SK-N-SH treated with all-trans-retinoic acid at 6 μM for 48 hours (cell line): Measurements from ENCODE around the gene MSMO1.

Source experiments
- ATAC-seq: fragments of 200-7000 bp; cut with Tn5 transposase; 3 replicates; pipeline ENCODE4 v1.9.1; 2020; ENCODE audit warnings: mild to moderate bottlenecking, moderate library complexity
- ARNTL ChIP-seq: fragments of 450-650 bp; formaldehyde crosslinking; IDR thresholded peaks from 2 replicates; pipeline ENCODE4 v1.5.0; 2020; ENCODE audit warnings: low read depth, mild to moderate bottlenecking, moderate library complexity, borderline replicate concordance
- BACH2 ChIP-seq: fragments of 250-450 bp; sonication (Bioruptor Pico); IDR thresholded peaks from 2 replicates; pipeline ENCODE4 v1.9.0; 2021; ENCODE audit warnings: mild to moderate bottlenecking, borderline replicate concordance
- CREB5 ChIP-seq: fragments of 250-450 bp; sonication (Bioruptor Pico); IDR thresholded peaks from 2 replicates; pipeline ENCODE4 v1.5.1; 2020; ENCODE audit warnings: low read depth, mild to moderate bottlenecking, moderate library complexity
- CSDC2 ChIP-seq: fragments of 250-450 bp; sonication (Bioruptor Pico); IDR thresholded peaks from 2 replicates; pipeline ENCODE4 v1.5.0; 2020; ENCODE audit warnings: mild to moderate bottlenecking, moderate library complexity
- CSRNP3 ChIP-seq: fragments of 250-450 bp; sonication (Bioruptor Pico); IDR thresholded peaks from 2 replicates; pipeline ENCODE4 v1.5.1; 2021; ENCODE audit warnings: mild to moderate bottlenecking, moderate library complexity
- GLIS3 ChIP-seq: fragments of 250-450 bp; sonication (Bioruptor Pico); IDR thresholded peaks from 2 replicates; pipeline ENCODE4 v1.5.0; 2020; ENCODE audit warnings: mild to moderate bottlenecking, moderate library complexity
- ISL1 ChIP-seq: fragments of 250-450 bp; sonication (Bioruptor Pico); IDR thresholded peaks from 2 replicates; pipeline ENCODE4 v2.1.2; 2022; ENCODE audit warnings: mild to moderate bottlenecking, moderate library complexity
- OSR1 ChIP-seq: fragments of 250-450 bp; sonication (Bioruptor Pico); IDR thresholded peaks from 2 replicates; pipeline ENCODE4 v1.8.0; 2022; ENCODE audit warnings: moderate library complexity, mild to moderate bottlenecking, inconsistent platforms
- PATZ1 ChIP-seq: fragments of 250-450 bp; sonication (Bioruptor Pico); IDR thresholded peaks from 2 replicates; pipeline ENCODE4 v1.8.0; 2020; ENCODE audit warnings: mild to moderate bottlenecking, moderate library complexity, borderline replicate concordance
- PPARA ChIP-seq: fragments of 250-450 bp; sonication (Bioruptor Pico); IDR thresholded peaks from 2 replicates; pipeline ENCODE4 v1.5.0; 2020; ENCODE audit warnings: mild to moderate bottlenecking, borderline replicate concordance
- SNAI2 ChIP-seq: fragments of 250-450 bp; sonication (Bioruptor Pico); IDR thresholded peaks from 2 replicates; pipeline ENCODE4 v1.5.0; 2020; ENCODE audit warnings: mild to moderate bottlenecking, moderate library complexity
- TCF4 ChIP-seq: fragments of 250-450 bp; sonication (Bioruptor Pico); IDR thresholded peaks from 2 replicates; pipeline ENCODE4 v1.8.0; 2021; ENCODE audit warnings: mild to moderate bottlenecking, moderate library complexity, borderline replicate concordance
- TOX ChIP-seq: fragments of 250-450 bp; sonication (Bioruptor Pico); IDR thresholded peaks from 2 replicates; pipeline ENCODE4 v1.8.0; 2021; ENCODE audit warnings: mild to moderate bottlenecking, moderate library complexity, borderline replicate concordance
- ZC3H10 ChIP-seq: fragments of 250-450 bp; sonication (Bioruptor Pico); IDR thresholded peaks from 2 replicates; pipeline ENCODE4 v1.5.1; 2021; ENCODE audit warnings: mild to moderate bottlenecking, moderate library complexity
- ZFP3 ChIP-seq: fragments of 250-450 bp; sonication (Bioruptor Pico); IDR thresholded peaks from 2 replicates; pipeline ENCODE4 v1.5.0; 2020; ENCODE audit warnings: mild to moderate bottlenecking, moderate library complexity
- ZFP30 ChIP-seq: fragments of 450-650 bp; formaldehyde crosslinking; IDR thresholded peaks from 2 replicates; pipeline ENCODE4 v1.5.0; 2022; ENCODE audit warnings: mild to moderate bottlenecking, moderate library complexity
- ZNF565 ChIP-seq: fragments of 450-650 bp; formaldehyde crosslinking; conservative IDR thresholded peaks from 2 replicates; pipeline ENCODE4 v1.5.0; 2020; ENCODE audit warnings: low read depth, mild to moderate bottlenecking, moderate library complexity
- ZNF70 ChIP-seq: fragments of 450-650 bp; formaldehyde crosslinking; IDR thresholded peaks from 2 replicates; pipeline ENCODE4 v1.5.0; 2020; ENCODE audit warnings: mild to moderate bottlenecking, moderate library complexity
- ZNF8 ChIP-seq: fragments of 450-650 bp; formaldehyde crosslinking; IDR thresholded peaks from 2 replicates; pipeline ENCODE4 v1.5.0; 2020; ENCODE audit warnings: mild to moderate bottlenecking, moderate library complexity
- TF ChIP-seq, protein P1 (sequence below): fragments of 250-450 bp; sonication (Bioruptor Pico); IDR thresholded peaks from 2 replicates; pipeline ENCODE4 v1.8.0; 2021; ENCODE audit warnings: low read depth, mild to moderate bottlenecking, moderate library complexity, borderline replicate concordance
- TF ChIP-seq, protein P2 (sequence below): fragments of 250-450 bp; sonication (Bioruptor Pico); IDR thresholded peaks from 2 replicates; pipeline ENCODE4 v1.5.0; 2020; ENCODE audit warnings: mild to moderate bottlenecking, moderate library complexity

The MSMO1 gene

DNA sequence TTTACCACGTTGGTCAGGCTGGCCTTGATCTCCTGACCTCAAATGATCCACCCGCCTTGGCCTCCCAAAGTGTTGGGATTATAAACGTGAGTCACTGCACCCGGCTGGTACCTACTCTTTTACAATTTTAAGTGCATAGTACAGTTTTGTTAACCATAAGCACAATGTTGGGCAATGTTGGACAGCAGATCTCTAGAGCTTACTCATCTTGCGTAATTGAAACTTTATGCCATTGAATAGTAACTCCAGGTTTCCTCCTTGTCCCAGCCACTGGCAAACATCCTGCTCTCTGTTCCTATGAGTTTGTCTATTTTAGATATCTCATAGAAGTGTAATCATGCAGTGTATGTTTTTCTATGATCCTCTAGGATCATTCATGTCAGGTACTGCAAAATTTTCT lies 42.1 kb downstream of the MSMO1 start:
- TF ChIP-seq CSDC2 (no peak), OSR1 (CRISPR knock-in tag) (no peak), ZFP3 (CRISPR knock-in tag) (no peak), PATZ1 (CRISPR knock-in tag) (no peak), TCF4 (no peak), ISL1 (CRISPR knock-in tag) (no peak), PPARA (CRISPR knock-in tag) (no peak), CSRNP3 (CRISPR knock-in tag) (no peak), ZNF70 (no peak), ZC3H10 (CRISPR knock-in tag) (no peak)
- no peak for ATAC-seq

DNA sequence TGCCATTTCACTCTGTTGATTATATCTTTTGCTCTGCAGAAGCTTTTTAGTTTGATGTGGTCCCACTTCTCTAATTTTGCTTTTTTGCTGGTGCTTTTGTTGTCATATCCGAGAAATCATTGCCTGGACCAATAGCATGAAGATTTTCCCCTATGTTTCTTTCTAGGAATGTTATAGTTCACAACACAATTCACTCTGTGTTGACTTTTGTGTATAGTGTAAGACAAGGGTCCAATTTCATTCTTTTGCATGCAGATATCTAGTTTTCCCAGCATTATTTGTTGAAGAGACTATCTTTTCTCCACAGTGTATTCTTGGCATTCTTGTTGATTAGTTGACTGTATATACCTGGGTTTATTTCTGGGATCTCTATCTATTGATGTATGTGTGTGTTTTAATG lies 43.1 kb downstream of the MSMO1 start:
- TF ChIP-seq, protein P1, sequence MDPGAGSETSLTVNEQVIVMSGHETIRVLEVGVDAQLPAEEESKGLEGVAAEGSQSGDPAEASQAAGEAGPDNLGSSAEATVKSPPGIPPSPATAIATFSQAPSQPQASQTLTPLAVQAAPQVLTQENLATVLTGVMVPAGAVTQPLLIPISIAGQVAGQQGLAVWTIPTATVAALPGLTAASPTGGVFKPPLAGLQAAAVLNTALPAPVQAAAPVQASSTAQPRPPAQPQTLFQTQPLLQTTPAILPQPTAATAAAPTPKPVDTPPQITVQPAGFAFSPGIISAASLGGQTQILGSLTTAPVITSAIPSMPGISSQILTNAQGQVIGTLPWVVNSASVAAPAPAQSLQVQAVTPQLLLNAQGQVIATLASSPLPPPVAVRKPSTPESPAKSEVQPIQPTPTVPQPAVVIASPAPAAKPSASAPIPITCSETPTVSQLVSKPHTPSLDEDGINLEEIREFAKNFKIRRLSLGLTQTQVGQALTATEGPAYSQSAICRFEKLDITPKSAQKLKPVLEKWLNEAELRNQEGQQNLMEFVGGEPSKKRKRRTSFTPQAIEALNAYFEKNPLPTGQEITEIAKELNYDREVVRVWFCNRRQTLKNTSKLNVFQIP: no peak
- TF ChIP-seq TOX (no peak), ZC3H10 (CRISPR knock-in tag) (no peak), ZFP3 (CRISPR knock-in tag) (no peak), SNAI2 (CRISPR knock-in tag) (no peak), CSRNP3 (CRISPR knock-in tag) (no peak), ZNF565 (CRISPR knock-in tag) (no peak), ZNF8 (no peak), ISL1 (CRISPR knock-in tag) (no peak), OSR1 (CRISPR knock-in tag) (no peak), BACH2 (CRISPR knock-in tag) (no peak), ARNTL (no peak), PATZ1 (CRISPR knock-in tag) (no peak), GLIS3 (CRISPR knock-in tag) (no peak), ZFP30 (no peak), CSDC2 (no peak), CREB5 (CRISPR knock-in tag) (no peak)
- TF ChIP-seq, protein P2, sequence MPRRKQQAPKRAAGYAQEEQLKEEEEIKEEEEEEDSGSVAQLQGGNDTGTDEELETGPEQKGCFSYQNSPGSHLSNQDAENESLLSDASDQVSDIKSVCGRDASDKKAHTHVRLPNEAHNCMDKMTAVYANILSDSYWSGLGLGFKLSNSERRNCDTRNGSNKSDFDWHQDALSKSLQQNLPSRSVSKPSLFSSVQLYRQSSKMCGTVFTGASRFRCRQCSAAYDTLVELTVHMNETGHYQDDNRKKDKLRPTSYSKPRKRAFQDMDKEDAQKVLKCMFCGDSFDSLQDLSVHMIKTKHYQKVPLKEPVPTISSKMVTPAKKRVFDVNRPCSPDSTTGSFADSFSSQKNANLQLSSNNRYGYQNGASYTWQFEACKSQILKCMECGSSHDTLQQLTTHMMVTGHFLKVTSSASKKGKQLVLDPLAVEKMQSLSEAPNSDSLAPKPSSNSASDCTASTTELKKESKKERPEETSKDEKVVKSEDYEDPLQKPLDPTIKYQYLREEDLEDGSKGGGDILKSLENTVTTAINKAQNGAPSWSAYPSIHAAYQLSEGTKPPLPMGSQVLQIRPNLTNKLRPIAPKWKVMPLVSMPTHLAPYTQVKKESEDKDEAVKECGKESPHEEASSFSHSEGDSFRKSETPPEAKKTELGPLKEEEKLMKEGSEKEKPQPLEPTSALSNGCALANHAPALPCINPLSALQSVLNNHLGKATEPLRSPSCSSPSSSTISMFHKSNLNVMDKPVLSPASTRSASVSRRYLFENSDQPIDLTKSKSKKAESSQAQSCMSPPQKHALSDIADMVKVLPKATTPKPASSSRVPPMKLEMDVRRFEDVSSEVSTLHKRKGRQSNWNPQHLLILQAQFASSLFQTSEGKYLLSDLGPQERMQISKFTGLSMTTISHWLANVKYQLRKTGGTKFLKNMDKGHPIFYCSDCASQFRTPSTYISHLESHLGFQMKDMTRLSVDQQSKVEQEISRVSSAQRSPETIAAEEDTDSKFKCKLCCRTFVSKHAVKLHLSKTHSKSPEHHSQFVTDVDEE (CRISPR knock-in tag): no peak
- TF ChIP-seq, all 23 proteins: peak for 0

More for the DNA sequence above, 43.1 kb downstream of the MSMO1 start:
- ATAC-seq: no peak
